22Rv1 (cell line): ENCODE data around the gene RRP12.

Source experiments
- H3K27ac ChIP-seq: fragments of 450-650 bp; 2 replicates; pipeline ENCODE4 v1.5.1; 2017
- CTCF ChIP-seq: fragments of 450-650 bp; IDR thresholded peaks from 2 replicates; pipeline ENCODE4 v1.5.1; 2017; ENCODE audit warnings: mild to moderate bottlenecking
- ZFX ChIP-seq: fragments of 450-650 bp; IDR thresholded peaks from 2 replicates; pipeline ENCODE4 v1.6.1; 2017; ENCODE audit warnings: antibody characterized with exemption, borderline replicate concordance

Gene RRP12

DNA sequence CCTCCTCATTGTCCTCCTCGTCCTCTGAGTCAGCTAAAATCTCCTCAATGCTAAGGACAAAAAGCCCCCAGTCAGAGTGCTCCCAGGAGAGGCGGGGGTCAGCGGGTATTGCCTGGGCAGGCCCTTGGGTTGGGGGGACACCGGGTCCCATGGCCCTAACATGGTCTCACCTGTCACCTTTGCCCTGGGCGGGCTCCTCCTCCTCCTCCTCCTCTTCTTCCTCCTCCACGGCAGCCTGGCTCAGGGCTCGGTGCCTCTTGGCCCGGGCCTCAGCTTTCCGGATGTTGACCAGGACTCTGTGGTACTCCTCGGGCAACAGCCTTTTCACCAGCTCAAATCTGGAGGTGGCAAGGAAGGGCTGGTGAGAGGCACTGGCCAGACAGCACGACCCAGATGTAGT, 34.6 kb downstream of the RRP12 start:
- H3K27ac ChIP-seq: no peak overlapping the region
- TF ChIP-seq CTCF (no peak), ZFX (no peak)

- TF ChIP-seq CTCF (no peak), ZFX (no peak)
- H3K27ac ChIP-seq: no peak overlapping the region
Measured at GRCh38 chr10:97365761-97366351, 35.3 kb downstream of the RRP12 start.

DNA sequence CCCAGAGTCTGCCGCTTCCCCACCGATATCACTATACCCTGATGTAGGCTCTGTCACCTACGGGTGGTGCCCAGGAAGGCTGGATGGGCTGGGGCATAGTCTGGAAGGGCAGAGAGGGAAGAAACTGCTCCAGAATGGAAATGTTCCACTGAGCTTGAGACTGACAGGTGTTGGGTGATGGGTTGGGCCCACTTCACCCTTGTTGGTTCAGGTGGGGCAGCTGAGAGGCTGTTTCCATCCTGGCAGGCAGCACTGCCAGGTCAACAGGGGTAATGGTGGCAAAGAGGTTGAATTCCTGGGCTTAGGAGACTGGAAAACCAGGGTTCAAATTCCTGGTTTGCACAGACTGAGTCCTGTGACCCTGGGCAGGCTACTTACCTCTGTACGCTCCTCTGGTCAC, 38.1 kb downstream of the RRP12 start:
- TF ChIP-seq ZFX: no peak
- TF ChIP-seq CTCF: no peak
- H3K27ac ChIP-seq: no peak overlapping the region

DNA sequence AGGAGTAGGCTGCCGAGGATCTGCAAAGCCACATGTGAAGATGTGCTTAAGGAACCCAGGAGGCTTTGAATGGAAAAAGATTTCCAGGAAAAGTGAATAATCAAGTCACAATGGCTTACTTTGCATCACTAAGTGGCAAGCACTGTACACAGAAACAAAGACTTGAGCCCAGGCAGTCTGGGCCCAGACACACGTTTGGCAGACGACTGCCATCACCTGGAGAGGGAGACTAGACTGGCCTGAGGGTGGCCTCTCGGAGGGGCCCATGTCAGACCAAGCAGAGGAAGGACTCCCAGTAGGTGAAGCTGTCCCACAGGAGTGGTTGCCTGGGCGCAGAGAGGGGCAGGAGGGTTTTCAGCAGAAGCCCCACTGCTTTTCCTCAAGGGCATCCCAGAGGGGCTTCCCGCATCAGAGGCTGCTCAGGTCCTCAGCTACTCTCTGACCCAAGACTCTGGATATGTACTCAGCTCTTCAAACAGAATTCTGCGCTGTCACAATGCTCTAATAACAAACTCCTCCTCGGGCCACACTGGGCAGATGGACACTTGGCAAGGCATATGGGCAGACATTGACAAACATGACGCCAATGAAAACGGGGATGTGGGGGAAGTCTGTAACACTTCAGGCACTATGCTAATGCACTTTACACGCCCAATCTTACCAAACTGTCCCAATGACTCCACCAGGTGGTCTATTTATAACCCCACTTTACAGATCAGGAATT, 38.7 kb downstream of the RRP12 start:
- no peak overlapping the region for H3K27ac ChIP-seq
- TF ChIP-seq CTCF (no peak), ZFX (no peak)

DNA sequence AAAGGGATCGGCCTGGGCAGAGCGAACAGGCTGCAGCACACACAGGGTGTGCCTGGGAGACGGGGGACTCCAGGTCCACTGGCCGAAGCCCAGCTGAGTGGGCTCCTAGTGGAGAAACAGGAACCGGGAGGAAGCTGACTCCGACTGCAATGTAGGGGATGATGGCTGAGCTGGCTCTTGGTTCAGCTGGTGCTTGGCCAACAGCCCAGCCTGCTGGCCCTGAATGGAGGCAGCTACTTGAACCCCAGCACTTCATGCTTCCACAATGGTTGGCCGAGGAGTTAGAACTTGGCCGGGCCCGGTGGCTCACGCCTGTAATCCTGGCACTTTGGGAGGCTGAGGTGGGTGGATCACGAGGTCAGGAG, 39.6 kb downstream of the RRP12 start:
- no peak overlapping the region for H3K27ac ChIP-seq
- TF ChIP-seq CTCF (no peak), ZFX (no peak)

DNA sequence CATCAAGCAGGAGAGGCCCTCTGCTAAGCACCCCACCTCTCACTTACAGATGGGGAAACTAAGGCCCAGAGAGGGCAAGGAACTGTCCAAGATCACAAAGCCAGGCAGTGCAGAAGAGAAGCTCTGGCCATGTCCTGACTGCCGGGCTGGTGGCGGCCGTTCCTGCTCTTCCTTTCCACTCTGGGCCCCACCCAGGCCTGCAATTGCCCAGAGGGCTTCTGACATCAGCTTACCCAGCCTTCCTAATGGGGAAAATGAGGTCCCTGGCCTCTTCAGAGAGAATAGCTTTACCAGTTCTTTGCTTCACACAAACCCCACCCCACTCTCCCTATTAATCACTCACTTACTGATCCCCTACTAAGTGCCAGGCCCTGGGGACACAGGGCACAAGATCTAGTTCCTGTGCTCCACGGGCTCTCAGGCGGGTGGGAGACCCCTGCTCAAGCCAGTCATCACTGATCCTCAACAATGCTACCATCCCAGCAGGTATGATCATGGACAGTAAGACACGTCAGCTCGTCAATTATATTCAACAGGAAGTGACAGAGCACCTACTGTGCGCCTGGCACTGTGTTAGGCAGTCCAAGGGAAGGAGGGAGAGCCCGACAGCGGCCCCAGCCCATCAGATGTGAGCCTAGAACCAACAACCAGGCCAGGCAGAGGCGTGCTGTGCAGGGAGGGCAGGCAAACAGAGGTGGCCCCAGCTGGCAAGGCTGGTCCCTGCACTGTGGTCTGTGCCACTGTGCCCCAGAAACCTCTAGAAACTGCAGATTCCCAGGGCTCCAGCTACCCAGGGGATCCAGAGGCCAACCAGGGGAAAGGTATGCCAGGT, 40.2 kb downstream of the RRP12 start:
- TF ChIP-seq CTCF (no peak), ZFX (no peak)

GRCh38 chr10:97358781-97359180, 42.4 kb downstream of the RRP12 start:
- no peak overlapping the region for H3K27ac ChIP-seq
- no peak for TF ChIP-seq CTCF
- TF ChIP-seq ZFX: no peak

More for the DNA sequence above, 40.2 kb downstream of the RRP12 start:
- no peak overlapping the region for H3K27ac ChIP-seq
